Glomerular visceral epithelial cell (primary cell): Measurements from ENCODE around the gene DEGS1.

Experiments
- DNase-seq: peaks from one replicate; pipeline ENCODE4 v3.0.0-alpha.2; 2016; ENCODE audit errors: extremely low spot score

Gene DEGS1

DNA sequence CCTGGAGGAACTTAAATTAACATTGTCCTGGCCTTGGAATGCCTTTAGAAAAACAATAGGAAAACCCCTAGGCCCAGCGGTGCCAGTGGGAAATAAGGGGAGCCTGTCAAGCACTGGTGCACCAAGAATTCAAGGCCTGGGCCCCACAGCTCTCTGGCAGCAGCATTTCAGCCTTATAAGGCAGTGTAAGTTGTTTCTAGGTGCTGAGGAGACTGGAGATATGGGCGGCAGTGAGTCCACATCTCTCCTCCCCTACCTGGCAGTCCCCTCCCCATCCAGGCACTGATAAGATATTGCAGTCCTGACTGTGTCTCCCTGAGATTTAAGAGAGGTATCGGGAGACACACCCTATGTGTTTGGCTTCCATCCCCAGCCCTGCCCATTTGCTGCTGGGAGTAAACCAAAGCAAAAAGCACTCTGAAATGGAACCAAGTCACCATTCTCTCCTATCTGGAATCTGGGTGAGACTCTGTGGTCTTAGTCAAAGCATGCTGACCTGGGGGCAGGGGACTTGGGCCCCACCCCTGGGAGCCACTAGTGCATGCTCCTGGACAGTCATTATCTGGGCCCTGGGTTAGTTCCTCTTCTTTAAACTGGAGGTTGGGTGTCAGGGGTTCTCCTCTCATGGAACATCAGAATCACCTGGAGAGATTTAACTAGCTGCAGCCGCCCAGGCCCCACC is 30.5 kb downstream of the DEGS1 start:
- peak; percentile 37 for DNase-seq

DNA sequence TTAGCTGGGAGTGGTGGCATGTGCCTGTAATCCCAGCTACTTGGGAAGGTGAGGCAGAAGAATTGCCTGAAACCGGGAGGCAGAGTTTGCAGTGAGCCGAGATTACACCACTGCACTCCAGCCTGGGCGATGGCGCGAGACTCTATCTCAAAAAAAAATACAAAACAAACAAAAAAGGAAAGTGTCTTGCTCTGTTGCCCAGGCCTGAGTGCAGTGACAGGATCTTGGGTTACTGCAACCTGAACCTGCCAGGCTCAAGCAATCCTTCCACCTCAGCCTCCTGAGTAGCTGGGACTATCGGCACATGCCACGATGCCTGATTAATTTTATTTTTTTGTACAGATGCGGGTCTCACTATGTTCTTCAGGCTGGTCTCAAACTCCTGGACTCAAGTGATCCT is 33.3 kb downstream of the DEGS1 start:
- no peak for DNase-seq

GRCh38 chr1:224217655-224218623 is 34.9 kb downstream of the DEGS1 start:
- DNase-seq = no peak

DNA sequence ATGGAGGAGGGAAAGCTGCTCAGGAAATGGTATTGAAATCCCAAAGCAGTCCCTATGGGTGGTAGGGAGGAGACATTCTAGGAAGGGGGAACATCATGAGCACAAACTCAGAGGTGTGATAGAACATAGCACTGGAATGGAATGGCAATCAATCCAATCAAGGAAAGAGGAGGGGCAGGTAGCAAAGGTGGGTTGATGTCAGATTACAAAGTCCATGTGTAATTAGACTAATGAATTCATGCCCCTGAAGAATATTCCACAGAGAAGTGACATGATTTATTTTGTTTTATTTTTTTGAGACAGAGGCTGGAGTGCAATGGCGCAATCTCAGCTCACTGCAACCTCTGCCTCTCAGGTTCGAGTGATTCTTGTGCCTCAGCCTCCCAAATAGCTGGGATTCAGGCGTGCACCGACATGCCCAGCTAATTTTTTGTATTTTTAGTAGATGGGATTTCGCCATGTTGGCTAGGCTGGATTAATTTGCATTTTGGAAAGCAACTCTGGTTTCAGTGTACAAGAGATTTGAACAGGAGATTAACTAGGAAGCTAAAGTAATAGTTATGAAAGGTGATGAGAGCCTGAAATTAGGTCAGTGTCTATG is 36.1 kb downstream of the DEGS1 start:
- DNase-seq = no peak

DNA sequence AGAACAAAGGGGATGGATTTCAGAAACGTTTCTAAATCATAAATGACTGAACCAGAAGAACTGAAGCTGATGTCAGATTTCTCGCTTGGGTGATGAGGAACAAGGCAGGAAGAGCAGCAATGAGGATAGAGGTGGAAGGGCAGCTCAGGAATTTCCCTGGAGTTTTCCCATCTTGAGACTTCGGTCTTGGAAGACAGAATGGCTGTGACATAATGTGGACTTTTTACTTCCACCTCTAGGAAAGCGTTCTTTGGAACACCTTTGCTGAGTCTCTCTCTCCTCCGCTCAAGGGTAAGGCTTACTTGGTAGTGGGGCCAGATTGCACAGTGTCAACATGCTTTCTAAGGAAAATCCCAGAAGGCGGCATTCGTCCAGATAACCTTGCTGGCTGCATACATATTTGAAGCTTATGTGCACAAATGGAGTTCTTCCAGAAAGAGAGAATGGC is 36.6 kb downstream of the DEGS1 start:
- peak; percentile 57 for DNase-seq

DNA sequence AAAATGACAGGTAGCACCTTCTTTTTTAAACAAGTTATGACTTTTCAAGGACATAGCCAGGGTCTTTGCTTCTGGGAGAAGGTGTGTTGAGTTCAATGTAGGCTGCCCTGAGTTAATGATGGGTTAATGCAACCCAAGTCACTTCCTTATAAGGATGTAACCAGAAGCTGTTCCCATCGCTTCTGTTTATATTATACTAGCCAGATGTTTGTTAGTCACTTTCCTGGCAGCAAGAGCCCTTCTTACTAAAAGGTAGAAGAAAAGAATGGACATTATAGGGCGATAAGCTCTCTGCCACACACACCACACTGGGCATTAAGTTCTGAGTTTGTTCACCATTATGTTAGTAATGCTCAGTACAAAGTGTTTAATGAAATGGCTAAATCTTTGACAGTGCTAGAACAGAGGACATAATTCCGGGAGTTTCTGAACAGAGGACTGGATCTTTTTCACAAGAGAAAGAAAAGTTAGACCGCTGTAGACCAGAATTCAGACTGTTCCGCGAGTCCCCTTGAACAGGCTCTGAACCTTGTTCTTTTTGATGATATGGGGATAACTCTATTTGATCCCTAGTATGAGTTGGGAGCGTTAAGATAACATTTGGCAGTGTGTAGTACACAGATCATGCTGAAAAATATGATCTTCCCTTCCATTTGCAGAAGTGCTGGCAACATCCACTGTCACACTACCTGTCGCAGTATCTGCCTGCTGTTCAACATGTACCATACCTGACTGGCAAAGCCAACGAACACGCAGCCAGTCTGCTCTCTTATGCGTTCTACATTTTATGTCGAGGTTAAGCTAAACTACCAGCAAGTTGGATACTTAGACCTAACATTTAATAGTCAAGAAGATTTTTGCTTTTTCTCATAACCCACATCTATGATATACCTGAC is 41.0 kb downstream of the DEGS1 start:
- DNase-seq = no peak

DNA sequence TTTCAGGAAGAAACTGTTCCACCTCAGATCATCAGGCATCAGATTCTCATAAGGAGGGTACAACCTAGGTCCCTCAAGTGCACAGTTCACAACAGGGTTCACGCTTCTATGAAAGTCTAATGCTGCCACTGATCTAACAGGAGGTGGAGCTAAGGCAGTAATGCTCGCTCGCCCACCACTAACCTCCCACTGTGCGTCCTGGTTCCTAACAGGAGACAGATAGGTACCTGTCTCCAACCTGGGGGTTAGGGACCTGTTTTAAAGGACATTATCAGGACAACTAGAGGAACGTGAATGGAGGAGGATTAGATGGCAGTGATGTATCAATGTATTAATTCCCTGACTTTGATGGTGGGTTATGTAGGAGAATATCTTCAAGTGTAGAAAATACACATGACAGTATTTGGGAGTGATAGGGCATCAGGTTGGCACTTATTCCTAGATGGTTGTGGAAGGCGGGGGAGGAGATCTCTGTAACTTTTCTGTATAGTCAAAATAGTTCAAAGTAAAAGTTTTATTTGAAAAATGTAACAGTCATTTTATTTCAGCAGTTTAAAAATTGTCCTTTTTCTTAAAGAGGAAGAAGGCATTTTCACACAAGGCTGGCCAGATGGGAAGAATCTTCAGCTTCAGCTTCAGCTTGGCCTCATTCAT is 43.9 kb downstream of the DEGS1 start:
- DNase-seq = no peak

GRCh38 chr1:224234017-224234416 is 51.0 kb downstream of the DEGS1 start:
- no peak for DNase-seq

DNA sequence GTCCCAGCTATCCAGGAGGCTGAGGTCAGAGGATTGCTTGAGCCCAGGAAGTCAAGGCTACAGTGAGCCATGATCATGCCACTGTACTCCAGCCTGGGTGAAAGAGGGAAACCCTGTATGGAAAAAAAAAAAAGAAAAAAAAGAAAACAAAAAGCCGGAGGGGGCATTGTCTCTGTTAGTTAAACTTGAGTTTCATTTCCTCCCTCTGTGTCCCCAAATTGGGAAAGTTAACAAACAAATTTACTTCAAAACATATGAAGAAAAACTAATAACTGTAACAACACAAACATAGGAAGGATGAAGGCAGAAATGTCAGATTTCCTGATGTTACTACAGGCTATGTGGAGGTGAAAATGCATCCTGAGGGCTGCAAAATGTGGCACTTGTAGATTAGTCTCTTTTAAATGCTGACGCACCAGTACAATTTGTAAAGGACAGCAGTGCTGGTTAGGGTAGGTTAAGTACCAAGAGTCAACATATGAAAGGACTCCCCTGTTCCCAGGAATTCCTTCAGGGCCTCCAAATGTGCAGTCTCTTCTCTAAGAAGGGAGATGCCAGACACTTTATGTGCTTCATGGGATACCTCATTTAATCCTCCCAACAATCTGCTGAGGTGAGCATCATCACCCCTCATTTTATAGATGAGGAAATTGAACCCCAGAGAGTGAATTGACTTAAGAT is 52.9 kb downstream of the DEGS1 start:
- DNase-seq = no peak

DNA sequence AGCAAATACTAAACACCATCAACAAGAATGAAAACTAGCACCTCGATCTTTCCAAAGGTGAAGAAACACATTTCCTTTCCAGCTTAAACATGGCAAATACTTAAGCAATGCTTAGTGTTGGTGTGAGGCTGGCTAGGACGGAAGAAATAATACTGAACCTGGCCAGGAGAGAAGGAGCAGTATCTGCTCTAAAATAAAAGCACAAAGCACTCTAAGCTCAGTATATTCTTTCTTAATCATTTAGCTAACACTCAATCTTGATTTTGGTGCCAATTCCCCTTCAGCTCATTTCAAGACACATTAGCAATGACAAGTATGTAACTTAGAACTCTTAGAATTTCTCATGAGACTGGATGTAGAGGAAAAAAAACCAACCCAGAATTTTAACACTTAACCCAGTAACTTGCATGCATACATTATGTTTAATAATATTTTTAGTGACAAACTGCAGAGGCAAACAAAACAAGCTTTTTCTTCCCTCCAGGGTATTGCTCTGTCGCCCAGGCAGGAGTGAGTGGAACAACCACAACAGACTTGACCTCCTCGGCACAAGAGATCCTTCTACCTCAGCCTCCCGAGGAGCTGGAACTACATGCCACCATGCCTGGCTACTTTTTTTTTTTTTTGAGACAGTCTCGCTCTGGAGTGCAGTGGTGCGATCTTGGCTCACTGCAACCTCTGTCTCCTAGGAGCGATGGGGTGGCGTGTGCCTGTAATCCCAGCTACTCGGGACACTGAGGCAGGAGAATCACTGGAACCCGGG is 54.3 kb downstream of the DEGS1 start:
- no peak for DNase-seq

- no peak for DNase-seq
These were observed 55.2 kb downstream of the DEGS1 start for GRCh38 chr1:224238212-224238611.

DNA sequence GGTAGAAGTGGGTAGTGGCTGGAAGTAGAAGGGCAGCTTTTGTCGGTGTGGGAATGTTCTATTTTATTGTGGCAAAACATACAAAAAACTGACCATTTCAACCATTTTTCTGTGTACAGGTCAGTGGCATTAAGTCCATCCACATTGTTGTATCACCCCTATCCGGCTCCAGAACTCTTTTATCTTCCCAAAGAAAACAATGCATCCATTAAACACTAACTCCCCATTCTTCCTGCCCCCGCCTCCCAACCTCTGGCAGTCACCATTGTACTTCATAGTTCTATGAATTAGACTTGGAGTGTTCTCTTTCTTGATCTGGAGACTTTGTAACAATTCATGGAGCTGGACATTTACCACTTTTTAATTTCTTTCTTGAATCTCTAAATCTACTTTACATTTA is 55.7 kb downstream of the DEGS1 start:
- DNase-seq = no peak
